ENCODE measurements around the gene SETD2.

Gene SETD2

GRCh38 chr3:46979958-46980497 lies 183.9 kb downstream of the SETD2 start:
- DNase-seq (ENCODE audit: low read depth) = no peak

DNA sequence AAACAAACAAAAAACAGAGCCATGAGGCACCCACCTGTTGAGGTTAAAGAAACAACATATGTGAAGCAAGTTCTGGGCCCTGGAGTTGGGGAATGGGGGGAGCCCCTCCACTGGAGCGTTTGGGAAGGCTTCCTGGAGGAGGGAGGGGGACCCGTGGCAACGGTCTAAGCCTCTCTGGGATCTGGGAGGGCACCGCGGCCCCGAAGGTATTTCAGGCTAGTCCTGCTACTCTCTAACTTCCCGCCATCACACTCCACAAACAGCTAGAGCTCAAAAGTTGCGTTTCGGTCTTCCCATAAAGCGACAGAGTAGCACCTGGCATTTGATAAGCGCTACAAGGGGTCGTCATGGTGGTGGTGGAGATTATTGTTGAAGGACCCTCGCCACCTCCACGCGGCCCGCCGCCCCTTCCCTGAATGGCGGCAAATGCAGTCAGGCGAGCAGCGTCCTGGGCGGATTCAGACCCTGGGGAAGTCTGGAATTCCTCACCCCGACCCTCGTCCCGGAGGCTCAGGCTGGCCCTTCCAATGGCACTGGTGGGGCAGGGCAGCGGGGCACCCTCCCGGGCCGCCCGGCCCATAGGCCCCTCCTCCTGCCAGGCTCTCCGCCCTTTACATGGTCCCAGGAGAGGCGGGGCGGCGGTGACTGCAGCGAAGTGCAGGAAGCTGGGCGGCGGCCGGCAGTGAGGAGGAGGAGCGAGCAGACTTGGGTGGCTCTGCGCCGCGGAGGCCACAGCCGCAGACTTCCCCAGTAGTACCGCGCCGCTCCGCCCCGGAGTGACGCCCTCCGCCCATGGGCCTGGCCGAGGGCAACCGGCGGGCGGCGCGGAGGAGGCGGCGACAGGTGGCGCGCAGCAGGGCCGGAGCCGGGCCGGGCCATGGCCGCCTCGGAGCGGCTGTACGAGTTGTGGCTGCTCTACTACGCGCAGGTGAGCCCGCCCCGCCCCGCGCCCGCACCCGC lies 184.6 kb downstream of the SETD2 start, which contains the start of gene NBEAL2:
Gene NBEAL2 (plus strand): TSS at position 682 of the 960 bp plus-strand sequence. CDS start 196 bp downstream, at position 878.
- DNase-seq (ENCODE audit: low read depth) = peak; percentile 41

DNA sequence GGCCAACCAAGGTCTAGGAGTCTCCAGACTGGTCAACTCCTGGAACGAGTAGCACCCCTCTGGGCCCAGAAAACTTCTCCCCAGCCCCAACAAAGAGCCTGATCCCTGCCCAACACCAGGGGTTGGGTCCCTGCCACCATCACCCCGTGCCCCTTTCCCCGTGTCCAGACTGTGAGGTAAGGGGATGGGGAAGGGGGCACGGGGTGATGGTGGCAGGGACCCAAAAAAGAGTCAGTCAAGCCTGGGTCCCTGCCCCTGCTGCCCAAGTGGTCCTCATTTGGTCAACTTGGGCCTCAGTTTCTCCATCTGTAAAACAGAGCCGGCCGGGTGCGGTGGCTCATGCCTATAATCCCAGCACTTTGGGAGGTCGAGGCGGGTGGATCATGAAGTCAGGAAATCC lies 185.5 kb downstream of the SETD2 start:
- no peak for DNase-seq (ENCODE audit: low read depth)

DNA sequence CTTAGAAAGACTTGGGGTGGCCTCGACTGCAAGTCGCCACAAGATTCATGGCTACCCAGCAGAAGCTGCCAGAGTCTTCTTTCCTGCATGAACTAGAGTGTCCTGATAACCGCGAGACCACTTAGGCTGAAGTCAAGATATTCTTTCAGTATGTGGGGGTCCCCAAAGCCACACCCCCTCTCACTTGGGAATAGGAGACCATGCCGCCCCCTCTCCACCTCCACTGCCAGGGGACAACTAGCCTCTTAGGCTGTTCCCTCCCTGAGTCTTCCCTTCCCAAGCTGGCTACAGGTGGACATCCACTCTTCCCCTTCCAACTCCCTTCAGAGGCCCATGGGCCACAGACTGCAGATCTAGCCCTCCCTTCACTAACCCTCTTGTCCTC lies 186.1 kb downstream of the SETD2 start:
- DNase-seq (ENCODE audit: low read depth) = no peak

DNA sequence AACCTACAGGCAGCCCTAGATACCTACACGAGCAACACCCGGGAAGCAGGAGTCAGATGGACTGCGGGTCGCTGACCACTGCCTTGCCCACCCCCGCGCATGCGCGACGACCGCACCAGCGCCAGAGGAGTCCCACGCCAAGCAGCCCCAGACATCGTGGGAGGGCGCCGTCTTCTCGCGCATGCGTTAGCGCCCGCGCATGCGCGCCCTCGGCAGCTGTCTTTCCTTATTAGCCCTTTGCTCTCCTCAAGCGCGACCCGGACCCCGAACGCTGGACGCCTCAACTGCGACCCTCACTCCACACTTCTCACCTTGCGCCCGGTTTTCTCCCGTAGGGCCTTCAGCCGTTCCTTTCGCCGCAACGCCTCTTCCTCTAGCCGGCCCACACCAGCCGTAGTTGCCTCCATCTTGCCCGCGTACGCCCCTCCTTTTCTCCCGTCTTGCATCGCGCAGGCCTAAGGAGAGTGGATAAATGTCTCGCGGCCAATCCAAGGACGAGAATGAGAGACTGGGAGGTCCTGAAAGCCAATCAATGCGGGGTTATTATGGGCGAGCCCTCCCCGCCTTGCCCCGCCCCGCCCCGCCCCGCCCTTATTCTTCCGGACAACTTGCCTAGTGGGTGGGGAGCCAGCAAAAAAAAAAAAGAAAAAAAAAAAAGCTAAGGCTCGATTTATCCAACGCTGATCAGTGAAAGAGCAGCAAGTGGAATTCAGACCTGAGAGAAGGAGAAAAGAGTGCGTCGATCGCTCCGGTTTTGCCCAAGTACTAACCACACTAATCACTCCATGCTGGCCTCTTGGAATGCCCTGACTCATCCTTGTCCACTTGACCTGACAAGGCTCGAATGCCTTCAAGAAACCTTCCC lies 187.4 kb downstream of the SETD2 start, which contains the start of gene CCDC12:
Gene CCDC12 (minus strand): TSS at position 420 of the 865 bp plus-strand sequence. CDS start 13 bp downstream, at position 407.
- peak; percentile 99 for DNase-seq (ENCODE audit: low read depth)

- no peak for DNase-seq (ENCODE audit: low read depth)
Observed at GRCh38 chr3:46974421-46975171, 189.3 kb downstream of the SETD2 start.

- DNase-seq (ENCODE audit: low read depth) = no peak
Observed at GRCh38 chr3:46972396-46972795, 191.5 kb downstream of the SETD2 start.

- no peak for DNase-seq (ENCODE audit: low read depth)
Observed at GRCh38 chr3:46971742-46972141, 192.2 kb downstream of the SETD2 start.

- no peak for DNase-seq (ENCODE audit: low read depth)
Observed at GRCh38 chr3:46971151-46971550, 192.8 kb downstream of the SETD2 start.

GRCh38 chr3:46970391-46971091 lies 193.4 kb downstream of the SETD2 start:
- peak; percentile 17 for DNase-seq (ENCODE audit: low read depth)

GRCh38 chr3:46968783-46969428 lies 195.0 kb downstream of the SETD2 start:
- DNase-seq (ENCODE audit: low read depth) = no peak

- no peak for DNase-seq (ENCODE audit: low read depth)
Observed at GRCh38 chr3:46966811-46967210, 197.1 kb downstream of the SETD2 start.
